GM12878 (cell line): Measurements from ENCODE around the gene ONECUT2. TPM values are rescaled to one million over a fixed set of nuclear protein-coding genes. Genes with fewer than 3 reads are reported as not detected.

ENCODE experiments used
- ATAC-seq: fragments of 200-7000 bp; cut with Tn5 transposase; 3 replicates; pipeline ENCODE4 v1.9.1; 2020; ENCODE audit warnings: mild to moderate bottlenecking, moderate library complexity
- BruUV-seq: library from RNA; stranded (reverse); fragments of 400-500 nt; replicated peaks from 2 replicates; lab custom pipeline; 2021; lab: Mats Ljungman, UMichigan
- CTCF ChIA-PET: fragments of 300-600 bp; sonication (Branson Sonifier 250); formaldehyde crosslinking; extraction: SDS; loops from one replicate; lab custom pipeline; 2021; ENCODE audit warnings: inconsistent platforms; lab: Yijun Ruan, JAX
- POLR2A ChIA-PET: fragments of 350-600 bp; formaldehyde crosslinking; extraction: SDS; loops from one replicate; lab custom pipeline; 2021; ENCODE audit warnings: inconsistent platforms; lab: Charles Lee
- RAD21 ChIA-PET: fragments of 300-600 bp; sonication (Branson Sonifier 250); formaldehyde crosslinking; loops from one replicate; lab custom pipeline; 2023; ENCODE audit warnings: antibody characterized with exemption; ENCODE audit not compliant: unreplicated experiment; lab: Charles Lee
- SMC1A ChIA-PET: fragments of 300-600 bp; sonication (Branson Sonifier 250); formaldehyde crosslinking; loops from one replicate; lab custom pipeline; 2023; ENCODE audit not compliant: unreplicated experiment, uncharacterized antibody; lab: Charles Lee
- DNase-seq: peaks from one replicate; pipeline ENCODE4 v3.0.0-alpha.2; 2011; ENCODE audit warnings: low read depth, low spot score
- FAIRE-seq: peaks from 3 replicates; lab custom pipeline; 2011; peaks lifted over from hg19 to GRCh38; lab: Jason Lieb, UNC
- H2AFZ ChIP-seq: 2 replicates; pipeline ENCODE4 v1.6.0; 2011; ENCODE audit warnings: low read depth, low read length, control low read depth; ENCODE audit not compliant: control insufficient read depth
- H3K27ac ChIP-seq: 2 replicates; pipeline ENCODE4 v1.5.1; 2011; ENCODE audit warnings: control low read depth; ENCODE audit not compliant: control insufficient read depth, insufficient read depth
- H3K27me3 ChIP-seq, 2 experiments: replicated peaks in 1 of 2; 2 replicates each; pipeline versions ENCODE4 v1.6.0 to v1.6.1; 2011; ENCODE audit warnings: low read length in 1 of 2; ENCODE audit not compliant: control insufficient read depth in 2 of 2, insufficient read depth in 2 of 2
- H3K36me3 ChIP-seq, 2 experiments: 2 replicates each; pipeline ENCODE4 v1.5.1; 2011; ENCODE audit warnings: low read length in 1 of 2; ENCODE audit not compliant: control insufficient read depth in 2 of 2, insufficient read depth in 2 of 2
- H3K4me1 ChIP-seq: 2 replicates; pipeline ENCODE4 v1.6.1; 2011; ENCODE audit warnings: mild to moderate bottlenecking, low read length, moderate library complexity, mixed read lengths; ENCODE audit not compliant: control insufficient read depth, insufficient read depth
- H3K4me2 ChIP-seq: 2 replicates; pipeline ENCODE4 v1.6.0; 2011; ENCODE audit warnings: control low read depth; ENCODE audit not compliant: control insufficient read depth, insufficient read depth
- H3K4me3 ChIP-seq: fragments of 200-600 bp; sonication (generic); 2 replicates; pipeline ENCODE4 v1.5.1; 2016
- H3K79me2 ChIP-seq: 2 replicates; pipeline ENCODE4 v1.6.0; 2011; ENCODE audit warnings: low read length; ENCODE audit not compliant: control insufficient read depth, insufficient read depth
- H3K9ac ChIP-seq: 2 replicates; pipeline ENCODE4 v1.8.0; 2011; ENCODE audit warnings: low read length, control low read depth, mixed read lengths; ENCODE audit not compliant: control insufficient read depth, insufficient read depth
- H3K9me3 ChIP-seq: replicated peaks from 3 replicates; pipeline ENCODE4 v1.5.1; 2011; ENCODE audit warnings: mild to moderate bottlenecking, low read length; ENCODE audit not compliant: control insufficient read depth, insufficient read depth
- H4K20me1 ChIP-seq: 2 replicates; pipeline ENCODE4 v1.6.0; 2011; ENCODE audit not compliant: control insufficient read depth, insufficient read depth
- BACH1 ChIP-seq: fragments of 450-650 bp; IDR thresholded peaks from 2 replicates; pipeline ENCODE4 v1.6.1; 2017; ENCODE audit warnings: mild to moderate bottlenecking, borderline replicate concordance
- BHLHE40 ChIP-seq, 2 experiments: fragments of 450-650 bp in 1 of 2; IDR thresholded peaks; 2 replicates each; pipeline ENCODE4 v1.6.1; 2011 to 2017; ENCODE audit warnings: low read depth in 2 of 2, borderline replicate concordance in 1 of 2, improper control_type of control experiment in 1 of 2, low read length in 1 of 2, mild to moderate bottlenecking in 1 of 2
- BRCA1 ChIP-seq: IDR thresholded peaks from 2 replicates; pipeline ENCODE4 v1.6.1; 2011; ENCODE audit warnings: low read depth, low read length, improper control_type of control experiment
- CREM ChIP-seq: IDR thresholded peaks from 2 replicates; pipeline ENCODE4 v1.6.1; 2014; ENCODE audit warnings: antibody characterized with exemption, low read depth
- CTCF ChIP-seq, 3 experiments: IDR thresholded peaks in 2 of 3; conservative IDR thresholded peaks in 1 of 3; 2 replicates each; pipeline ENCODE4 v1.5.1; 2011; ENCODE audit warnings: low read depth in 3 of 3, low read length in 3 of 3, mild to moderate bottlenecking in 3 of 3, control low read depth in 2 of 3, moderate library complexity in 2 of 3, inconsistent platforms in 1 of 3, mixed read lengths in 1 of 3; ENCODE audit not compliant: control insufficient read depth in 2 of 3, insufficient read depth in 1 of 3; ENCODE audit errors: extremely low read depth in 1 of 3
- EGR1 ChIP-seq, 2 experiments: IDR thresholded peaks; 1 replicate in 1 of 2; 2 replicates in 1 of 2; pipeline ENCODE4 v1.6.1; 2011 to 2012; ENCODE audit warnings: low read depth in 2 of 2, low read length in 2 of 2, borderline replicate concordance in 1 of 2, mild to moderate bottlenecking in 1 of 2, moderate library complexity in 1 of 2
- ELK1 ChIP-seq: IDR thresholded peaks from 2 replicates; pipeline ENCODE4 v1.6.1; 2012; ENCODE audit warnings: low read depth, low read length, improper control_type of control experiment
- HSF1 ChIP-seq: fragments of 150-350 bp; IDR thresholded peaks from 2 replicates; pipeline ENCODE4 v1.6.1; 2014; ENCODE audit warnings: mild to moderate bottlenecking, low read depth, low read length
- KAT2A ChIP-seq: conservative IDR thresholded peaks from 2 replicates; pipeline ENCODE4 v1.6.1; 2011; ENCODE audit warnings: low read depth, low read length; ENCODE audit not compliant: control insufficient read depth
- MXI1 ChIP-seq: fragments of 150-350 bp; IDR thresholded peaks from 2 replicates; pipeline ENCODE4 v1.6.1; 2011; ENCODE audit warnings: low read depth, mild to moderate bottlenecking, inconsistent platforms, low read length, improper control_type of control experiment
- NR2C1 ChIP-seq: fragments of 450-650 bp; IDR thresholded peaks from 2 replicates; pipeline ENCODE4 v1.6.1; 2017; ENCODE audit warnings: antibody characterized with exemption, mild to moderate bottlenecking, moderate library complexity
- NR2F1 ChIP-seq: fragments of 450-650 bp; conservative IDR thresholded peaks from 2 replicates; pipeline ENCODE4 v1.6.1; 2017; ENCODE audit warnings: mild to moderate bottlenecking
- TCF3 ChIP-seq: IDR thresholded peaks from 2 replicates; pipeline ENCODE4 v1.6.1; 2012; ENCODE audit warnings: low read depth, mild to moderate bottlenecking, low read length, borderline replicate concordance; ENCODE audit not compliant: insufficient read depth
- YY1 ChIP-seq: IDR thresholded peaks from 2 replicates; pipeline ENCODE4 v1.6.1; 2011; ENCODE audit warnings: low read depth, mild to moderate bottlenecking, low read length
- ZBED1 ChIP-seq: IDR thresholded peaks from 2 replicates; pipeline ENCODE4 v1.6.1; 2016; ENCODE audit warnings: borderline replicate concordance
- ZNF207 ChIP-seq: fragments of 450-650 bp; IDR thresholded peaks from 2 replicates; pipeline ENCODE4 v1.6.1; 2014; ENCODE audit warnings: antibody characterized with exemption, mild to moderate bottlenecking, borderline replicate concordance
- ZSCAN29 ChIP-seq: fragments of 450-650 bp; IDR thresholded peaks from 2 replicates; pipeline ENCODE4 v1.6.1; 2017; ENCODE audit warnings: mild to moderate bottlenecking, moderate library complexity
- WGBS: methylation state at CpG from one replicate; pipeline ENCODE4 v1.1.6; 2016; ENCODE audit warnings: low lambda C conversion rate; ENCODE audit not compliant: insufficient replicate concordance, insufficient coverage; ENCODE audit errors: missing lambda C conversion rate; 5-methylcytosine and 5-hydroxymethylcytosine counted together
- in situ Hi-C: fragments of 300-500 bp; cut with MboI; formaldehyde crosslinking; loops from 9 replicates; pipeline ENCODE4 v1.14.3; 2018; ENCODE audit warnings: mixed read lengths
- intact Hi-C: fragments of 100-400 bp; cut with micrococcal nuclease; formaldehyde crosslinking; loops from one replicate; pipeline ENCODE4 v1.14.2; 2022; ENCODE audit not compliant: unreplicated experiment
- polyA plus RNA-seq, 11 experiments: library from polyadenylated mRNA; depleted of rRNA in 4 of 11; unstranded in 6 of 11; stranded (reverse) in 5 of 11; fragments of >200 nt; fragmentation: Nextera tagmentation in 4 of 11; fragmentation: Illumina TruSeq in 1 of 11; extraction: Ambion mirVana in 4 of 11; extraction: Trizol in 1 of 11; gene quantifications; 1 replicate in 1 of 11; 2 replicates in 10 of 11; pipeline versions ENCODE4 v1.2.1 to v1.2.3, GENCODE V29; 2011 to 2016; ENCODE audit warnings: inconsistent platforms in 2 of 11, missing spikeins in 2 of 11, low read depth in 1 of 11
- total RNA-seq, 4 experiments: library from RNA; depleted of rRNA in 3 of 4; stranded (reverse); fragments of >200 nt in 3 of 4; fragmentation: Illumina TruSeq in 1 of 4; extraction: Trizol in 1 of 4; gene quantifications; 2 replicates each; pipeline versions ENCODE4 v1.2.1 to v1.2.3, GENCODE V29; 2013 to 2021

ONECUT2 gene
- total and polyA plus RNA-seq, 10 of the 15 experiments (the other 5 are each of a cell fraction or from before 2014, with no cell fraction given): 0.01 to 0.03 TPM; not detected in 8

- Histone ChIP-seq H2AFZ (no peak overlapping the region), H3K9me3 (no peaks in the 10 kb centered on the region), H3K27ac (no peak overlapping the region), H4K20me1 (no peaks in the 10 kb centered on the region; the same call in 1 of the 2 replicates), H3K4me1 (no peaks in the 10 kb centered on the region), H3K79me2 (no peaks in the 10 kb centered on the region), H3K4me3 (no peak overlapping the region), H3K4me2 (no peak overlapping the region), H3K9ac (no peak overlapping the region), H3K27me3 (no peaks in the 10 kb centered on the region; a peak in 2 of 4 replicates), H3K36me3 (no peaks in the 10 kb centered on the region)
- ChIA-PET CTCF (no interaction called here), SMC1A (interaction anchor here (0.6 to 0.7 kb wide), 2 partner anchors 118 to 1683 kb away, joined by 4 read pairs; no protein-coding TSS in a partner anchor), POLR2A (interaction anchor here (0.6 kb wide), 1 partner anchor 71 kb away, joined by 4 read pairs; no protein-coding TSS in a partner anchor), RAD21 (no interaction called here)
- ATAC-seq (no peak), DNase-seq (no peak), FAIRE-seq (no peak)
- in situ Hi-C loops: no loop called here
- intact Hi-C loops: no loop called here
- no CpG with 5 or more reads among the region's 2 CpGs for WGBS
- BruUV-seq: no TSS peak
- TF ChIP-seq NR2C1 (no peak), CTCF (IDR thresholded peaks at IDR 0.05 in 2 of 3, conservative IDR thresholded peaks at IDR 0.05 in 1 of 3; ENCODE audit: control insufficient read depth in 2 of 3, extremely low read depth in 1 of 3, insufficient read depth in 1 of 3, low read depth in 3 of 3, low read length in 3 of 3) (no peak), BHLHE40 (IDR thresholded peaks at IDR 0.05; ENCODE audit: borderline replicate concordance in 1 of 2, low read depth in 2 of 2, low read length in 1 of 2) (no peak), HSF1 (no peak), YY1 (no peak), TCF3 (no peak), ZSCAN29 (no peak), MXI1 (no peak), ZNF207 (no peak), ZBED1 (no peak), EGR1 (IDR thresholded peaks at IDR 0.05; ENCODE audit: borderline replicate concordance in 1 of 2, low read depth in 2 of 2, low read length in 2 of 2) (no peak), CREM (no peak), NR2F1 (no peak), BRCA1 (no peak), KAT2A (no peak), BACH1 (no peak), ELK1 (no peak)
Observed at GRCh38 chr18:57389271-57389670, 45.9 kb upstream of the ONECUT2 start.
